Measurements from ENCODE around the gene NCR3LG1.

NCR3LG1 gene

DNA sequence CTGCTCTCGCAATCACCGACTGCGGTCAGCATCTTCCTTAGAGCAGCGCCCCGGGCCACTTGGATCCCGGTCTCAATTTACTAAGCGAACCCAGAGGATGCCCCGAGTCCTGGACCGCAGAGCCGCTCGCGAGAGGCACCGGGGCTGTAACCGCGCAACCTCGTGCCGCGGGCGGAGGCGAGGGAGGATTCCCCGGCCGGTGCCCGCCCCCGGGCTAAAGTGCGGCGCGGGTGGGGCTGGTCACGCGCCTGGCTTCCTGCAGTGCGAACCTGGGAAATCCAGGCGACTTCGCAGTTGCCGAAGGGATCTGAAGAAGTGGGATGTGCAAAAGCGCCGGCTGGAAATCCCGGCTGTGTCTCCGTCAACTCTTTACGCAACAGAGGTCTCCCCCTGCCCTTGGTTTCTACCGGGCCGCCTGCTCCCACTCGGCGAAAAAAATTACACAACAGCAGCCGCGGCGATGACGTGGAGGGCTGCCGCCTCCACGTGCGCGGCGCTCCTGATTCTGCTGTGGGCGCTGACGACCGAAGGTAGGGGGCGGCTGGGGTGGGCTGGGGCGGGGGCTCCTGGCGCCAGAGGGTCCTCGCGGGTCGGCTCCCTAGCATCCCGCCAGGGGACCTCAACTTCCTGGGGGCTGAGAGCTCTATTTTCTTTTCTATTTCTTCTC, at the start of gene NCR3LG1:
NCR3LG1 (plus strand) TSS at position 291 of the 667 bp plus-strand sequence; CDS start at position 461, 170 bp downstream.
- DNase-seq = peak; percentile 39

GRCh38 chr11:17313349-17314231, 38.0 kb upstream of the NCR3LG1 start:
- no peak for DNase-seq

DNA sequence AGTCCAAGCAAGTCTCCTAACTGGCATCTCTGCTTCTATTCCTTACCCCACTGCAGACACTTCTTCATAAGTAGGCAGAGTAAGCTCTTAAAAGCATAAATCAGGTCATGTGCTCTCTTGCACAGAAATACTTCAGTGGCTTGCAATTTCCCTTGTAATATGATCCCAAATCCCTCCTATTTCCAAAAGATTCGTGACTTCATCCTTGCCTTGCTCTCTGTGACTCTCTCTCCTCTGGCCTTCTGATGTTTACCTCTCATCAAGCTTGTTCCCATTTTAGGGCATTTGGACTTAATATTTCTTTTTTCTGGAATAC, 37.4 kb upstream of the NCR3LG1 start:
- no peak for DNase-seq

- DNase-seq = no peak
These were observed 36.6 kb upstream of the NCR3LG1 start for GRCh38 chr11:17314904-17315426.

DNA sequence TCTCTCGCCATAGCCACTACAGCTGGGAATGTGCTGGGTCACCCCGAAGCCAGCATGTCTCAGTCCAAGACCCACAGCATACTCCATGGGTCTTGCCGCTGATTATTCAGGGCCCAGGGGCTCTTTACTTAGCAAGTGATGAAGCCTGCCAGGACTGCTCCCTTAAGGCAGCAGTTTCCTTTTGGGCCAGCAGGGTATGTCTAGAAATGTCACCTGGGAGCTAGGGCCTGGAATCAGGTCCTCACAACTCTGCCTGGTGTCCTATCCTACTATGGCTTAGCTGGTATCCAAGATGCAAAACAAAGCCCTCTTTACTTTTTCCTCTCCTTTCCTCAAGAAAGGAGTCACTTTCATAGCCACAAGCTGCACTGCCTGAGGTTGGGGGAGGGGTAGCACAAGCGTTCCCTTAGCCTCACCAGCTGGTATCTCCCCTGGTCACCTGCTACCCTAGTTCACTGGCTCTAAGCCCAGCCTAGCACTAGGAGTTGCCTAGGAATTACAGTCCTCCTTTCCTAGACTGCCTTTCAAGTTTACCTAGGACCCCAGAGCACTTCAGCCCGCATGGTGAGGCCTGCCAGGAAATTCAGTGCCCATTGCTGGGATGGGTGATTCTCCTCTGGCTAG, 22.6 kb upstream of the NCR3LG1 start:
- DNase-seq = no peak

- no peak for DNase-seq
These were observed 19.9 kb upstream of the NCR3LG1 start for GRCh38 chr11:17331669-17332068.

DNA sequence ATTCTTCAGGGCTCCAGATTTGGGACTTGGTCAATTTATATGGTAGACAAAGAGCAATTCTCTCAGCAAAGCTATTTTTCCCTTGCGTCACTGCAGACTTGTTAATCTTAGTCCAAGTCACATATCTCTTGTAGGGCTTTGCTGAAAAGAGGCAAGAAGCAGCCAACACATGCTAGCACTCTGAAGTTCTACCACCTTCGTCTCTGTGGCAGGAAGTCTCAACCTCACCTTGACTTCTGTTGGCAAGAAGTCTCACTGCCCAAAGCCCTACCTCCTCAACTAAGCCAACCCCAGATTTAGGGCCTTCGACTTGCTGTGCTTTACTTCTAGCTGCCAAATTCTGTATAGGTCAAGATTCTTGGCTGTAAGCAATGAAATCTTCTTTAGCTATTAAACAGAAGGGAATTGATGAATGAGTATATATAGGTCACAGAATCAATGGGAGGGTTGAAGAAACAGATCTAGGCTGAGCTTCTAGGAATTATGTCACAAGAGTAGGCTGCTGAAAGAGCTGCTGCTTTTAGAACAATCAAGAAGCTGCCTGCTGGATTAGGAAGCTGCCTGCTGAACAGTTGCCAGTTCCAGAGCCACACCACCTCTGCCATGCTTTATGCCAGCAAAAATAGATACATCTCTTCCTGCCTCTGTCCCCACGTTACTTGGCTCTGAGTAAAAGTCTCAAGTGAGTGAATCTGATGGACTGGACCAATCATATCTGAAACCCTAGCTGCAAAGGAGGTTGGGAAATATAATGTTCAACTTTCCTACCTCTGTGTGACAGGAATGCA, 17.6 kb upstream of the NCR3LG1 start:
- DNase-seq = no peak

DNA sequence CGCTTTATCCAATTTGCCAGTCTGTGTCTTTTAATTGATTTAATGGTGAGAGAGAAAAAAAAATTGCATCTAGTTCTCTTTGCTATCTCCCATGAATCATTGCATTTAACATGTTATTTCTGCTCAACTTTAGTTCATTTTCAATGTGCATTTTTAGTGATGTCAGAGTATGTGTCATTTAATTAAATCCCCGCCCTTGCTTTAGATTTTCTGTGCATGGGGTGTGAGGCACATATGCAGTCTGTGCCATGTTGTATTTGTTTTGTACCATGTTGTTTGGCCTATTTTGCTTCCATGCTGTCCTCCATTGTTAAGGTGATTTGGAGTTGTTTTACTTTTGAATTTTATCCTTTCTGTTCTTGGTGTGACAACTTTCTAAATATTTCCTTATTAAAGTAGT, 8.3 kb upstream of the NCR3LG1 start:
- DNase-seq = no peak

GRCh38 chr11:17343907-17344306, 7.7 kb upstream of the NCR3LG1 start:
- DNase-seq = no peak

DNA sequence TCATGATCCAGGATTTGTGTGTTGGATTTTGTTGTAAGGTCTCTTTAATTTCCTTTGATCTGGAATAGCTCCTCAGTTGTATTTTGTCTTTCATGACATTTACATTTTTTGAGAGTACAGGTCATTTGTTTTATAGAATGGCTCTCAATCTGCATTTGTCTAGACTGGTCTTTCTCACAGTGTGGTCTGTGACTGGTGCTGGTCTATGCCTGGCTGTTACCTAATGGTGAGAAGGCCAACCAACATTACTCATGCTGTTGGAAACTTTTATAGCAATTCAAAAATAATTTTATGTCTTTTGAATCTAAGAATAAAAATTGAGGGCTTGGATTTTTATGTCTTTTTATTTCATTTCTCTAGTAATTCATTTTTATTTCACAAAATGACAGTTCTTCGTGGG, 3.9 kb upstream of the NCR3LG1 start:
- DNase-seq = no peak

DNA sequence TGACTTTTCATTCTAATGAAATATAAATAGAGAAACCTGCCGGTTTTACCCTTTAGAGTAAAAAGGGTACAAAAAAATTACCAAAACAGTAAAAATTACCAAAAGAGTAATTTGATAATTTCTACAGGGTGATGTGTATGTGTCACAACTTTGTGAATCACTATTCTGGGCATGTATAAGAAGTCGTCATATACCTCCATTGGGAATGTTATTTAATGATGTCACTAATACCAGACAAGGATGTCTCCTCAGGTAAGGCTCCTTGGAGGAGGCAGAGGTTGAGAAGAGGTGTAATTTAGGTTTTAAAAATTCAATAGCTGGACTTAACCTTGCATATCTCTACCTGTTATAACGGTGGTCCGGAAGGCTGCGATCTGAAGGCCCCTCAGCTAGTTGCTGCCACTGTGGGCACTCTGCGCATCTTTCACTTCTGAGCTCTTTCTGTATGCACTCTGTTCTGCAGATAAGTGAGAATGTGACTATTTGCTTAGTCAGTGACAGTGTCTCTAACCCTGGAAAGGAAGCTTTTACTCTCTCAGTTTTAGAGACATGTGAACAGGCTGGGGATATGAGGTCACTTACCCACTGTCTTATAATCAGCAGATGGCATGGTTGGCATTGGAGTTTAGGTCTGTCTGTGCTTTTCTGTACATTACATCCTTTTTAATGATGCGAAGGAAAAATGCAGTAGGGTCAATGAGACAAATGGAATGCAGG, 987 bp upstream of the NCR3LG1 start:
- DNase-seq = no peak

- no peak for DNase-seq
These were observed 459 bp upstream of the NCR3LG1 start for GRCh38 chr11:17351172-17351509.

DNA sequence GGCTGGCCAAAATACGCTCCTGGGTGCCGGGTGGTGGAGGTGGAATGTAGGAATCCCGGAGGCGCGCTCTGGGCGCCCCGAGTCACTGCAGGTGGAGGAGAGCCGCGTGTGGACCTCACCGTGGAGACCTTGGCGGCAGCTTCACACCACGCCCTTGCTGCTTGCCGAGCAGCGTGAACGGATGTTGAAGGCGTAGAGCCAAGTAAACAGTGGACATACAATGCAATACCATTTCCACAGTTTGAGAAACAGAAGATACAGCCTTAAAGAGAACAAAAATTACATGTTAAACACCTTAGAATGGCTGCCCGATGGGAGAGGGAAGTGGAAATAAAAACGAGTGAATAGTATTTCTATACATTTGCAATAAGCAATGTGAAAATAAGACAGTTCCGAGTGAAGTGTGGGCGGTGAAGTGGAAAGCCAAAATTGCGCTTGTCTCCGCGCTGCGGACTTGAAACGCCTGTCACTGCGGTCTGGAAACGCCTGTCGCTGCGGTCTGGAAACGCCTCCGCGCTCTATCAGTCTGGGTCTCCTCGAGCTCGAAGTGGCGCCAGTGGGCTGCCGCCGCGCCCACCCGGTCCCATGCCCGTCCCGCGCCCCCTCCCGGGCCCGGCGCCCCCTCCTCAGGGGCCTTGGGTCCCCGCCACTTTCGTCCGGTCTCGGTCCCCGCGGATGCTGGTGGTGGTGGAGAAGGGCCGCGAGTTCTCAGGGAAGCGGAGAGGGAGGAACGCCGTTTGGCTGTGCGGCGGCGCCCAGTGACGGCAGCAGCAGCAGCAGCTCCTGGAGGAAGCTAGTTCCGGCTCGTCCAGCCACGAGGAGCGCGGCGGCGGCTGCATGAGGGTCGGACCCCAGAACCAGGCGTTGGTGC, 1.6 kb downstream of the NCR3LG1 start:
- peak; percentile 36 for DNase-seq

DNA sequence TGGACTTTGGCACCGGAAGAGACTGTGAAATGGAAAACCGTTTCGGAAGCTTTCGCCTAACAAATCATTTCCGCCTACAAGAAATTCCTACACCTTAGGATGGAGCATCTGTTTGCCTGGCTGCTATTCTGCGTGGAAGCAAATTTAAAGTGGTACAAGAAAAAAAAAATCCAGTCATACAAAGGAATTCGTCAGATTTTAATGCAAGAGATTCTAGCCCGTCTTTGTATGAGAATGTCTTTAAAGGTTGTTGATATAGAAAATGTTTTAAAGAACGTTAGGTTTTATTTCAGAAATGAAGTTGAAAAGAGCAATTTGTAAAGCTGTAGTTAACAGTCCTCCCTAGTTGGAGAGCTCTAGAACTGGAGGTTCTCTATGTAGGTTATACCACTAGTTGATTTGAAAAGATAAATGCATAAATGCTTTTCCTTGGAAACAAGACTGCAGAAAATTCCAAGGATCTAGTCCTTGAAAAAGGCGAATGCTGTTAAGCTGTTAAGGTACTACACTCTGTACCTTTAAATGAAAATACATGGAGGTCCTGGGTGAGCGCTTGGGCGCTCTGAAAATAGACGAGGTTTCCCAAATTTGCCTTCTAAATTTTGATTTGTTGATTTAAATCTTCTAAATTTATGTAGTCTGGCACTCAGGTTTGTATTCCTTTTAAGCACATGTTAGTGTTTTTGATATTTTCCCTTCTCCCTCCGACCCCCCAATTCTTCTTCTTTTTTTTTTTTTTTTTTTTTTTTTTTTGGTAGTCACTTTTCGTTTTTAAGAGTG, 2.4 kb downstream of the NCR3LG1 start:
- no peak for DNase-seq

- DNase-seq = peak; percentile 15
These were observed 3.0 kb downstream of the NCR3LG1 start for GRCh38 chr11:17354601-17354991.

DNA sequence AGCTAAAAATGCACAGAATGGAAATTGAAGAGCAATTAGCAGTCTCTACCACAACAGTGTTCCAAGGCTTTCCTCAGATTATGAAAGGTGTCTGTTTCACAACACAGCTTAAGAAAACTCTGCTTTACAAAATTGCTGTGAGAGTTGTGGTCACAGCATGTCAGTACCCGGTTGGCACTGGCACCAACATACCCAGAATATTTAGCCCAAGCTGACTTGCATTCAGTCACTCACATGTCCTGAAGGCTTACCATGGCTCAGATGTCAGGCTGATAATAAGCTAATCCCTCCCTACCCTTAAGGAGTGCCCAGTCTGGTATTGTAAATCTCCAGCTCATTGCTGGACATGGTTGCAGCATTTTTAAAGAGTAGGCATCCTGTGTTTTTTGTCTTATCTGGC, 14.9 kb downstream of the NCR3LG1 start:
- no peak for DNase-seq

GRCh38 chr11:17368551-17368950, 17.0 kb downstream of the NCR3LG1 start:
- no peak for DNase-seq

DNA sequence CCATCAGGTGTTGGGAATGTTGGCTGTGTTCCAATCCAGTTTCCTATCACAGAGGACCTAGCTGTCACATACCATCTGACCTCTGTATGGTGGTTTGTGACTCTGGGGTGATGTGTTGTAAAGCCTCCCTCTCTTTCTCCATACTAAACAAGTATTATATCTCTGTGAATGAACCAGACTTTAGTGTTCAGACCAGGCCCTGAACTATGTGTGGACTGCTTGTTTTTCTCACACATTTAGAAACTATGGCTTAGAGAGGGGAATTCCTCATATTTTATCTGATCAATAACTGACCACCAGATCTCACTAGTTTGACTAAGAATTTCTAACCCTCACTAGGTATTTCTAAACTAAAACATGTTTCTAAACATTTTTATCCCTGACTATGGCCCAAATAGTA, 17.5 kb downstream of the NCR3LG1 start:
- DNase-seq = no peak

- no peak for DNase-seq
These were observed 18.2 kb downstream of the NCR3LG1 start for GRCh38 chr11:17369684-17370243.

- no peak for DNase-seq
These were observed 20.0 kb downstream of the NCR3LG1 start for GRCh38 chr11:17371614-17372013.

Data from NCI-H2107 (cell line).